GM19372 (cell line): ENCODE data around the gene PSG5.
"Not testable (repeated sequence)": the region's sequence is repeated elsewhere in the genome, so short reads cannot be mapped to it uniquely, and the experiment has no call there.

Source experiments
- ATAC-seq: cut with Tn5 transposase; IDR thresholded peaks from one replicate; pipeline ENCODE4 v1.9.1; 2021; ENCODE audit warnings: mild to moderate bottlenecking, low read depth, moderate library complexity; ENCODE audit not compliant: unreplicated experiment

Gene PSG5

GRCh38 chr19:43186311-43186935, at the start of gene PSG5:
Gene PSG5 (minus strand): TSS chr19:43186536. CDS start chr19:43186405, 131 bp downstream.
- not testable (repeated sequence) for ATAC-seq

- not testable (repeated sequence) for ATAC-seq
Observed at GRCh38 chr19:43235686-43236085, 49.4 kb upstream of the PSG5 start.

- ATAC-seq, result no peak
Observed at GRCh38 chr19:43229315-43229714, 43.0 kb upstream of the PSG5 start.

GRCh38 chr19:43228730-43229129, 42.4 kb upstream of the PSG5 start:
- not testable (repeated sequence) for ATAC-seq

- ATAC-seq, result not testable (repeated sequence)
Observed at GRCh38 chr19:43226986-43227385, 40.6 kb upstream of the PSG5 start.

- ATAC-seq, result no peak
Observed at GRCh38 chr19:43224855-43225253, 38.5 kb upstream of the PSG5 start.

- ATAC-seq, result not testable (repeated sequence)
Observed at GRCh38 chr19:43224201-43224854, 38.0 kb upstream of the PSG5 start.

GRCh38 chr19:43221891-43222290, 35.6 kb upstream of the PSG5 start:
- not testable (repeated sequence) for ATAC-seq

- ATAC-seq, result not testable (repeated sequence)
Observed at GRCh38 chr19:43219136-43219535, 32.8 kb upstream of the PSG5 start.

- ATAC-seq, result not testable (repeated sequence)
Observed at GRCh38 chr19:43215881-43216280, 29.5 kb upstream of the PSG5 start.

GRCh38 chr19:43207991-43208390, 21.7 kb upstream of the PSG5 start:
- ATAC-seq, result no peak

GRCh38 chr19:43207174-43207573, 20.8 kb upstream of the PSG5 start:
- not testable (repeated sequence) for ATAC-seq

- ATAC-seq, result not testable (repeated sequence)
Observed at GRCh38 chr19:43205471-43206105, 19.3 kb upstream of the PSG5 start, which contains the start of gene PSG4. Gene PSG4 (minus strand): TSS chr19:43205638. CDS start chr19:43205536, 102 bp downstream.

GRCh38 chr19:43203611-43204010, 17.3 kb upstream of the PSG5 start:
- not testable (repeated sequence) for ATAC-seq

- not testable (repeated sequence) for ATAC-seq
Observed at GRCh38 chr19:43201891-43202290, 15.6 kb upstream of the PSG5 start.

- ATAC-seq, result not testable (repeated sequence)
Observed at GRCh38 chr19:43201337-43201801, 15.0 kb upstream of the PSG5 start.

- not testable (repeated sequence) for ATAC-seq
Observed at GRCh38 chr19:43198686-43199419, 12.5 kb upstream of the PSG5 start.

GRCh38 chr19:43197666-43198397, 11.5 kb upstream of the PSG5 start:
- not testable (repeated sequence) for ATAC-seq

GRCh38 chr19:43194397-43194796, 8.1 kb upstream of the PSG5 start:
- not testable (repeated sequence) for ATAC-seq
